SK-N-MC (cell line): Measurements from ENCODE around the gene PLXDC2.
A peak's percentile ranks its signal among the peaks of the same experiment; 100 is the strongest.

Source experiments
- DNase-seq: peaks from one replicate; pipeline ENCODE4 v3.0.0-alpha.2; 2011; ENCODE audit warnings: low read depth, low spot score
- H3K27ac ChIP-seq: fragments of 200-600 bp; sonication (generic); 2 replicates; pipeline ENCODE4 v1.5.1; 2016; ENCODE audit warnings: mixed run types
- H3K36me3 ChIP-seq: fragments of 200-600 bp; sonication (generic); 2 replicates; pipeline ENCODE4 v1.6.1; 2017; ENCODE audit warnings: antibody characterized with exemption, low read length, mixed read lengths; ENCODE audit not compliant: insufficient read depth
- H3K4me3 ChIP-seq: fragments of 200-600 bp; sonication (generic); 2 replicates; pipeline ENCODE4 v1.5.1; 2016
- H3K9ac ChIP-seq: fragments of 200-600 bp; sonication (generic); 2 replicates; pipeline ENCODE4 v1.8.0; 2017; ENCODE audit warnings: mixed run types, mixed read lengths; ENCODE audit not compliant: insufficient read length
- H3K9me3 ChIP-seq: fragments of 200-600 bp; sonication (generic); 2 replicates; pipeline ENCODE4 v1.6.1; 2017; ENCODE audit warnings: low read depth, mild to moderate bottlenecking, antibody characterized with exemption, low read length, moderate library complexity, mixed read lengths
- EZH2 ChIP-seq: fragments of 200-600 bp; sonication (generic); IDR thresholded peaks from one replicate; pipeline ENCODE4 v1.6.1; 2017; ENCODE audit warnings: antibody characterized with exemption
- FOXP2 ChIP-seq: optimal IDR thresholded peaks from 2 replicates; pipeline ENCODE3; 2011; ENCODE audit warnings: mild to moderate bottlenecking, moderate library complexity; ENCODE audit not compliant: insufficient read depth; ENCODE audit errors: extremely low read length, control extremely low read depth
- POLR2AphosphoS5 ChIP-seq: IDR thresholded peaks from 2 replicates; pipeline ENCODE4 v1.6.1; 2012; ENCODE audit warnings: mild to moderate bottlenecking, low read depth, low read length, borderline replicate concordance

Gene PLXDC2

GRCh38 chr10:19819419-19820033 is 3.3 kb downstream of the PLXDC2 start:
- Histone ChIP-seq H3K9me3 (no peaks in the 10 kb centered on the region), H3K4me3 (peak overlapping the region; percentile 87), H3K9ac (peak overlapping the region; percentile 79), H3K27ac (peak overlapping the region; percentile 87), H3K36me3 (peaks cover 14% of the 10 kb centered on the region)
- TF ChIP-seq FOXP2 = peak; percentile 16
- no peak for TF ChIP-seq EZH2
- DNase-seq = peak; percentile 59

- Histone ChIP-seq H3K4me3 (no peak overlapping the region), H3K36me3 (peaks cover 30% of the 10 kb centered on the region), H3K9ac (no peak overlapping the region), H3K9me3 (no peaks in the 10 kb centered on the region), H3K27ac (no peak overlapping the region)
- TF ChIP-seq POLR2AphosphoS5 = no peak
- TF ChIP-seq EZH2 = no peak
- no peak for TF ChIP-seq FOXP2
- no peak for DNase-seq
Observed at GRCh38 chr10:19824381-19825342, 8.4 kb downstream of the PLXDC2 start.

- H3K4me3 ChIP-seq = no peak overlapping the region
- H3K36me3 ChIP-seq = peaks cover 36% of the 10 kb centered on the region; the same call in 1 of the 2 replicates
- H3K27ac ChIP-seq = no peak overlapping the region
- DNase-seq = no peak
- TF ChIP-seq EZH2 (no peak), FOXP2 (no peak), POLR2AphosphoS5 (no peak)
- H3K9me3 ChIP-seq = no peaks in the 10 kb centered on the region
- H3K9ac ChIP-seq = no peak overlapping the region
Observed at GRCh38 chr10:19825700-19826099, 9.5 kb downstream of the PLXDC2 start.

GRCh38 chr10:19826712-19827111 is 10.5 kb downstream of the PLXDC2 start:
- H3K9me3 ChIP-seq = no peaks in the 10 kb centered on the region
- TF ChIP-seq POLR2AphosphoS5 (no peak), EZH2 (no peak), FOXP2 (no peak)

GRCh38 chr10:19828278-19829049 is 12.2 kb downstream of the PLXDC2 start:
- Histone ChIP-seq H3K36me3 (peaks cover 37% of the 10 kb centered on the region; the same call in 1 of the 2 replicates), H3K9ac (no peak overlapping the region), H3K4me3 (no peak overlapping the region), H3K27ac (0 out of 2 replicates have a peak overlapping the region, but pooled peaks have one; percentile 42), H3K9me3 (no peaks in the 10 kb centered on the region)
- no peak for TF ChIP-seq FOXP2
- no peak for TF ChIP-seq EZH2
- no peak for TF ChIP-seq POLR2AphosphoS5
- DNase-seq = no peak

More at GRCh38 chr10:19826712-19827111, 10.5 kb downstream of the PLXDC2 start:
- H3K36me3 ChIP-seq = peaks cover 40% of the 10 kb centered on the region; the same call in 1 of the 2 replicates
- no peak overlapping the region for H3K27ac ChIP-seq
- no peak overlapping the region for H3K4me3 ChIP-seq
- no peak overlapping the region for H3K9ac ChIP-seq
- no peak for DNase-seq

GRCh38 chr10:19832699-19833098 is 16.5 kb downstream of the PLXDC2 start:
- DNase-seq = no peak

GRCh38 chr10:19833170-19833824 is 17.1 kb downstream of the PLXDC2 start:
- TF ChIP-seq FOXP2 (no peak), EZH2 (no peak), POLR2AphosphoS5 (no peak)
- H3K27ac ChIP-seq = peak overlapping the region; percentile 67; the same call in 1 of the 2 replicates
- no peak for DNase-seq

More at GRCh38 chr10:19832699-19833098, 16.5 kb downstream of the PLXDC2 start:
- peak overlapping the region; percentile 67 for H3K27ac ChIP-seq
- peaks cover 37% of the 10 kb centered on the region; the same call in 1 of the 2 replicates for H3K36me3 ChIP-seq
- no peaks in the 10 kb centered on the region for H3K9me3 ChIP-seq
- TF ChIP-seq POLR2AphosphoS5 (no peak), FOXP2 (no peak)
- H3K4me3 ChIP-seq = peak overlapping the region; percentile 58
- H3K9ac ChIP-seq = peak overlapping the region; percentile 10

More at GRCh38 chr10:19833170-19833824, 17.1 kb downstream of the PLXDC2 start:
- Histone ChIP-seq H3K36me3 (peaks cover 31% of the 10 kb centered on the region; the same call in 1 of the 2 replicates), H3K9ac (peak overlapping the region; percentile 10), H3K9me3 (no peaks in the 10 kb centered on the region), H3K4me3 (peak overlapping the region; percentile 58)
